ENCODE results near the gene SH3BP5L. TPM values are rescaled to one million over a fixed set of nuclear protein-coding genes. Genes with fewer than 3 reads are reported as not detected.
"Not testable (repeated sequence)": the region's sequence is repeated elsewhere in the genome, so short reads cannot be mapped to it uniquely, and the experiment has no call there.

The SH3BP5L gene
- total and polyA plus RNA-seq, 2 experiments from 2014 or later, result 6.5 to 17.2 TPM

GRCh38 chr1:248802454-248802853 is 23.3 kb downstream of the SH3BP5L start:
- DNase-seq (ENCODE audit: low spot score), result no peak
- Histone ChIP-seq H4K20me1 (ENCODE audit: insufficient read depth, poor library complexity, severe bottlenecking) (no peaks in the 10 kb centered on the region), H3K9me2 (replicated peaks; ENCODE audit: insufficient read depth) (no peaks in the 10 kb centered on the region), H3K27ac (no peak overlapping the region), H3K4me2 (no peak overlapping the region), H3K4me3 (no peak overlapping the region), H3K4me1 (ENCODE audit: insufficient read depth) (no peaks in the 10 kb centered on the region), H3K9me3 (ENCODE audit: low read depth) (no peaks in the 10 kb centered on the region), H3K27me3 (no peaks in the 10 kb centered on the region), H3K79me2 (no peaks in the 10 kb centered on the region), H3K36me3 (replicated peaks; ENCODE audit: insufficient read depth, low read depth) (no peaks in the 10 kb centered on the region), H2AFZ (no peak overlapping the region)
- 74% methylated on average over 6 of the region's 6 CpGs for WGBS (ENCODE audit: low lambda C conversion rate, missing lambda C conversion rate)
- TF ChIP-seq CTCF (IDR thresholded peaks at IDR 0.05; ENCODE audit: poor library complexity), result no peak
- TF ChIP-seq EZH2phosphoT487 (IDR thresholded peaks at IDR 0.05; ENCODE audit: low read depth, severe bottlenecking, unreplicated experiment), result no peak
- no peak for TF ChIP-seq EZH2 (IDR thresholded peaks at IDR 0.05; ENCODE audit: borderline replicate concordance)

GRCh38 chr1:248800459-248800858 is 25.3 kb downstream of the SH3BP5L start:
- no peak overlapping the region for H3K4me2 ChIP-seq
- no peak overlapping the region for H3K27ac ChIP-seq
- no peak overlapping the region for H2AFZ ChIP-seq
- H3K79me2 ChIP-seq, result no peaks in the 10 kb centered on the region
- no peaks in the 10 kb centered on the region for H3K27me3 ChIP-seq
- no peaks in the 10 kb centered on the region for H3K4me1 ChIP-seq (ENCODE audit: insufficient read depth)
- H3K4me3 ChIP-seq, result no peak overlapping the region
- H3K9me2 ChIP-seq (replicated peaks; ENCODE audit: insufficient read depth), result no peaks in the 10 kb centered on the region
- DNase-seq (ENCODE audit: low spot score), result no peak
- TF ChIP-seq CTCF (IDR thresholded peaks at IDR 0.05; ENCODE audit: poor library complexity) (no peak), EZH2 (IDR thresholded peaks at IDR 0.05; ENCODE audit: borderline replicate concordance) (no peak), EZH2phosphoT487 (IDR thresholded peaks at IDR 0.05; ENCODE audit: low read depth, severe bottlenecking, unreplicated experiment) (no peak)
- no peaks in the 10 kb centered on the region for H3K36me3 ChIP-seq (replicated peaks; ENCODE audit: insufficient read depth, low read depth)
- WGBS (ENCODE audit: low lambda C conversion rate, missing lambda C conversion rate), result 69% methylated on average over 3 of the region's 3 CpGs
- no peaks in the 10 kb centered on the region for H3K9me3 ChIP-seq (ENCODE audit: low read depth)
- no peaks in the 10 kb centered on the region for H4K20me1 ChIP-seq (ENCODE audit: insufficient read depth, poor library complexity, severe bottlenecking)

GRCh38 chr1:248798791-248799190 is 26.9 kb downstream of the SH3BP5L start:
- no peaks in the 10 kb centered on the region for H3K36me3 ChIP-seq (replicated peaks; ENCODE audit: insufficient read depth, low read depth)
- no peaks in the 10 kb centered on the region for H3K79me2 ChIP-seq

GRCh38 chr1:248794663-248795062 is 31.1 kb downstream of the SH3BP5L start:
- H3K9me2 ChIP-seq (replicated peaks; ENCODE audit: insufficient read depth); H2AFZ ChIP-seq; H3K4me2 ChIP-seq; H3K27me3 ChIP-seq; H3K4me3 ChIP-seq; DNase-seq (ENCODE audit: low spot score); H3K36me3 ChIP-seq (replicated peaks; ENCODE audit: insufficient read depth, low read depth); H3K4me1 ChIP-seq (ENCODE audit: insufficient read depth); H3K9me3 ChIP-seq (ENCODE audit: low read depth); H3K27ac ChIP-seq; H3K79me2 ChIP-seq; H4K20me1 ChIP-seq (ENCODE audit: insufficient read depth, poor library complexity, severe bottlenecking): not testable (repeated sequence)
- 77% methylated on average over 5 of the region's 5 CpGs for WGBS (ENCODE audit: low lambda C conversion rate, missing lambda C conversion rate)

More at GRCh38 chr1:248798791-248799190, 26.9 kb downstream of the SH3BP5L start:
- Histone ChIP-seq H3K9me3 (ENCODE audit: low read depth) (no peaks in the 10 kb centered on the region), H3K9me2 (replicated peaks; ENCODE audit: insufficient read depth) (no peaks in the 10 kb centered on the region), H3K27me3 (no peaks in the 10 kb centered on the region), H3K4me3 (no peak overlapping the region), H3K4me2 (no peak overlapping the region), H3K27ac (no peak overlapping the region), H3K4me1 (ENCODE audit: insufficient read depth) (no peaks in the 10 kb centered on the region), H2AFZ (no peak overlapping the region), H4K20me1 (ENCODE audit: insufficient read depth, poor library complexity, severe bottlenecking) (no peaks in the 10 kb centered on the region)
- DNase-seq (ENCODE audit: low spot score), result no peak
- WGBS (ENCODE audit: low lambda C conversion rate, missing lambda C conversion rate), result 74% methylated on average over 3 of the region's 3 CpGs
- TF ChIP-seq EZH2 (IDR thresholded peaks at IDR 0.05; ENCODE audit: borderline replicate concordance), result no peak
- no peak for TF ChIP-seq EZH2phosphoT487 (IDR thresholded peaks at IDR 0.05; ENCODE audit: low read depth, severe bottlenecking, unreplicated experiment)
- no peak for TF ChIP-seq CTCF (IDR thresholded peaks at IDR 0.05; ENCODE audit: poor library complexity)
